ENCODE data around the gene SEL1L.
"Not testable (repeated sequence)": the region's sequence is repeated elsewhere in the genome, so short reads cannot be mapped to it uniquely, and the experiment has no call there.

Gene SEL1L

DNA sequence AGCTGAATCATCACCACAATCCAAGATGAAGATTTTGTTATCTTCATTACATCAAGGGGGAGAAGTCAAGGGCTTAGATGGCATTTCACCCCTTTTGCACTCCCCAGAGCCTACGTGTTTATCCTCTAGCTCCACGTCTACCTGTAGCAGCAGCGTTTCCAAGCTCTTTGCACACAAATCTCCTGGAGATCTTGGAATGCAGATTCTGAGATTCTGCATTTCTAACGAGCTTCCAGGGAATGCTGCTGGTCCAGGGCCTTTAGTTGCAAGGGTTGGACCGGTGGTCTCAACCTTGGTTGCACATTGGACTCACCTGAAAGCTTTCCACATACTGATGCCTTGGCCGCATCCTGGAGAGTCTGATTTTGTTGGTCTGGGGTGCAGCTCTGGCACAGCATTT is 84.1 kb downstream of the SEL1L start:
- no peak for DNase-seq (ENCODE audit: extremely low read depth in 1 of 2, low read depth in 1 of 2)

DNA sequence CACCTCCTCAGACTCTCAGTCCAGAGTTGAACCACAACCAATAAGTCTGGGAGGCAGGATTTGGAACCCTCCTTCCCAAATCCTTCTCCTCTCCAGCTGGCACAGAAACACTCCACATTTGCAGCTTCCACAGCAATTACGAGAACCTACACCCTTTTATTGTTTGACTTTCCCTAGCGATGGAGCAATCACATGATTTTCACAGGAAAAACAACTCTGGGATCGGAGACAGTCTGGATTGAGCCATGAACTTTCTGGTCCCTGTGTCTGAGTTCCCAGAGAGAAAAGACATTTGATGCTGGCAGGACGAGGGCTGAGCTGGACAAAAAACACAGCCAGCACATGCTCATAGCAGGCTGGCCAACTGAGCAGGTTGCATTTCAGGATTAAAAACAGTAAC is 84.5 kb downstream of the SEL1L start:
- DNase-seq (ENCODE audit: extremely low read depth in 1 of 2, low read depth in 1 of 2) = no peak

DNA sequence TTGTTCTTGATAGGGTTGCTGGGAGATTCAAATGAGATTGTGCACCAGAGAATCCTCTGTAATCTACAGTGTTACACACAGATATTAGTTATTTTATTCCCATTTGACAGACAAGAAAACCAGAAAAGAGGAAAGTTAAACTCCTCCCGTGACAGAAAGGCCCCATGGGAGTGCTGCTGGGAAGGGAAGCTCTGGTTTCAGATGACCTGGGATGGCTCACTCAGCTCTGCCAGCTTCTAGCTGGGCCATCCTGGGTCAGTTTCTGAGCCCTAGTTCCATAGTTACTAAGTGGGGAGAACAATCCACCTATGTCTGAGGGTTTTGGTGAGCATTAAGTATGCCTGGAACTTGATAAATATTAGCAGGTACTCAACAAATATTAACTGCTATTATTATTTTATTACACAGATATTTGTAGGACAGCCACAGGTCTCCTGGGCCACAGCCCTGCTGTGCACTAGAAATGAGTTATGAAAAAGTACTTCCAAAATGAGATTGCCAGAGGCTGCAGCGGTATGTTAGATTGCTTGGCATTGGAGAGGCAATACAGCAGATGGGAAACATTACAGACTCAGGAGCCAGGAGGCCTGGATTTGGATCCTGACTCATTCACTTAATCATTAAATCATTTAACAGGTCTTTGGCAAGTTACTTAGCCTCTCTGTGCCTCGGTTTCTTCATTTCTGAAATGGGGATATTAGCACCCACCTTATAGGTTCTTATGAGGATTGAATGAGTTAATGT is 86.5 kb downstream of the SEL1L start:
- no peak for DNase-seq (ENCODE audit: extremely low read depth in 1 of 2, low read depth in 1 of 2)

DNA sequence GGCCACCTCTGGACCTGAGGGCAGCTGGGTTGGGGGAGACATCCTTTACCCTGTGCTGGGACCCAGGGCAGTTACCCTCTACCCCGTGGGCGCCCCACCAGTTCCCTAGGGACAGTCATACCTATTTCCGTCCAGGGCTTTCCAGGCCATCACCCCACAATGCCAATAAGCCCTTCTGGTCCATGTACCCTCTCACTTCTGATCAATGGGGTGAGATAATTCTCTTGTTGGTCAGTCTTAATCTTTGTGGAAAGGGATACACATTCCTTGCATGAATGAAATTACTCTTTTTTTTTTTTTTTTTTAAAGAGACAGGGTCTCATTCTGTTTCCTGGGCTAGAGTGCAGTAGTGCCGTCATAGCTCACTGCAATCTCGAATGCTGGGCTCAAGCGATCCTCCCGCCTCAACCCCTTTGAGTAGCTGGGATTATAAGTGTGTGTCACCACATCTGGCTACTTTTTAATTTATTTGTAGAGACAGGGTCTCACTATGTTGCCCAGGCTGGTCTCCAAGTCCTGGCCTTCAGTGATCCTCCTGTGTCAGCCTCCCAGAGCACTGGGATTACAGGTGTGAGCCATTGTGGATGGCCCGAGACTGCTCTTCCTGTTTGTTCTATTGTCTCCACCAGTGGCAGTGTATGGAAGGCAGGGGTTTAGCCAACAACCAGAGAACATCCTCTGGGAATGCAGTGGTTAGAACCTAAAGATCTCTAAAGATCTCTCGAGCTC is 87.2 kb downstream of the SEL1L start:
- DNase-seq (ENCODE audit: extremely low read depth in 1 of 2, low read depth in 1 of 2) = no peak

DNA sequence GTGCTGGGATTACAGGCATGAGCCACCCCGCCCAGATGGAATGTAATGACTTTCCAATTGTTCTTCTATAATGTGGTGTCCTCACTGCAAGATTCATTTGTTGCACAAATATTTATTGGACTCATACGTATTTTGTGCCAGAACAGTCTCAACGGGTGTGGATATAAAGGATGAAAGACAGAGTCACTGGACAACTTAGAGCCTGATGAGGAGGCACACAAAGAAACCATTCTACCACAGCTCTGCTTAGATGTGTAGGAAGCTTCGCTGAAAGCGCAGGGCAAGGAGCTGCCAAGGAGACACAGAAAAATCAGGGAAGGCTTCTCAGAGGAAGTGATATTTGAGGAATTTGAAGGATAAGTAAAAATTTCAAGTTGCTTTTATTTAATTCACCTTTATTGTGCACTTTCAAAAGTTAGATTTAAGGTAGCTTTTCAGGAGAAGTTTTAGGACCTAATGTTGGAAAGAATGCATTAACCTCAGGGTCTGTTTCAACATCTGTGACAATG is 92.0 kb downstream of the SEL1L start:
- DNase-seq (ENCODE audit: extremely low read depth in 1 of 2, low read depth in 1 of 2) = no peak

DNA sequence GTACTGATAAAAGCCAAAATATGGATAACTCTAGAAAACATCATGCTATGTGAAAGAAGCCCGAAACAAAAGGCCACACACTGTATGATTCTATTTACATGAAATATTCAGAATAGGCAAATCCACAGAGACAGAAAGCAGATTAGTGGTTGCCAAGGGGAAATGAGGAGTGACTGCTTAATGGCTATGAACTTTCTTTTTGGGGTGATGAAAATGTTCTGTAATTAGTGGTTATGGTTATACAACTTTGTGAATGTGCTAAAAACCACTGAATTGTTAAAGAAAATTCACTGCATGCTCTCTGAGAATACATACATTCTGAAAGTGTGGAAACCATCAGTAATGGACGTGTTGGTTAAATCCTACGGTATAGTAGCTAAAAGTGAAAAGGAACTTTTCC is 93.6 kb downstream of the SEL1L start:
- no peak for DNase-seq (ENCODE audit: extremely low read depth in 1 of 2, low read depth in 1 of 2)

DNA sequence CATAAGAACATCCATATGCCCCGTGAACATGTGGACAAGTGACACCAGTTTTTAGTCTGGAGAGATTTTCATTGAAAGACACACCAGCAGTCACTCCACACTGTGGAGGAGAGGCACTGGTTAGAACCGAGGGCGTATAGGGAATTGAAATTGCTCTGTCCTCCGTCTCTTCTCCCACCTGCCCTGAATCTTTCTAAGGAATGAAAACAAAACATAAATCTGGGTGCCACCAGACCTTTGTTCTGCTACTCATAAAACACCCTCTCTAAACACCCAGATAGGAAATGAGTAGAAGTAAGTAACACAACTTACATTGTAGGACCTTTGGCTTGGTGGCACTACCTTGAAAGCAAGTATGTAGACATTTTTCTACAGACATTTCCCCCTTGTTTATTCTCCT is 96.4 kb downstream of the SEL1L start:
- no peak for DNase-seq (ENCODE audit: extremely low read depth in 1 of 2, low read depth in 1 of 2)

DNA sequence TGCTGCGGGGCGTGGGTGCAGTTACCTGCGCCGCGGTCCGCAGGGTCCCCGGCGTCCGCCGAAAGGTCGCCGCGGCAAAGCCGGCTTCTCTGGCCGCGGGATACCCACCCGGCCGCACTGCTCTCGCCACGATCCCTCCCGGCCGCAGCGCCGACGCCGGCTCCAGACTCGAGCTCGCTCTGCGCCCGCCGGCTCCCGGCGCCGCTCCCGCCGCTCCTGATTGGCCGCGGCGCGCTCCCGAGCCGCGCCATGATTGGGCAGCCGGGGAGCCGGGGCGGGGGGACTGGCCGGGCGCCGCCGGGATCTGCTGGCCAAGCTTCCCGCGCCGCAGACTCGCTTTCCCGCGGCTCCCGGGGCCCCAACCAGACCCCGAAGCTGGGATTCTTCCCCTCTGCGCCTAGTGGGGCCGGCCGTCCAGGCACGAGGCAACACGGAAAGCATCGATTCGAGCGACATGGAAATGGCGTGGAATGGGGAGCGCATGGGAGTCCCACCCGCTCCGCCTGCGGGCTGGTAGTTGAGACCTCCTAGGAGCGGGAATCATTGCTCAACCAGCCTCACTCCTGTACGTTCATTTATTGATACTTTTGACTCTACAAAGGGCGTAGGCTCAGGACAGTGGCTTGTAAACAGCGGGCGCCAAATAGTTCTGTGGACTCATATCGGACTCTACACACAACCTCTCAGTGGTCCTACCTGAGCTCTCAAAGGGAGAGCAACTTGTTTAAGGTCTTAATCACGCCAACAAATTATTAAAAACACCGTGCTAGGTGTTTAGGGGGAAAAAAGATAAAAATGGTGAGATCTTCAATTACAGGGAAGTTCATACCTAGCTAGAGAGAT is 97.1 kb downstream of the SEL1L start:
- DNase-seq (ENCODE audit: extremely low read depth in 1 of 2, low read depth in 1 of 2) = no peak

DNA sequence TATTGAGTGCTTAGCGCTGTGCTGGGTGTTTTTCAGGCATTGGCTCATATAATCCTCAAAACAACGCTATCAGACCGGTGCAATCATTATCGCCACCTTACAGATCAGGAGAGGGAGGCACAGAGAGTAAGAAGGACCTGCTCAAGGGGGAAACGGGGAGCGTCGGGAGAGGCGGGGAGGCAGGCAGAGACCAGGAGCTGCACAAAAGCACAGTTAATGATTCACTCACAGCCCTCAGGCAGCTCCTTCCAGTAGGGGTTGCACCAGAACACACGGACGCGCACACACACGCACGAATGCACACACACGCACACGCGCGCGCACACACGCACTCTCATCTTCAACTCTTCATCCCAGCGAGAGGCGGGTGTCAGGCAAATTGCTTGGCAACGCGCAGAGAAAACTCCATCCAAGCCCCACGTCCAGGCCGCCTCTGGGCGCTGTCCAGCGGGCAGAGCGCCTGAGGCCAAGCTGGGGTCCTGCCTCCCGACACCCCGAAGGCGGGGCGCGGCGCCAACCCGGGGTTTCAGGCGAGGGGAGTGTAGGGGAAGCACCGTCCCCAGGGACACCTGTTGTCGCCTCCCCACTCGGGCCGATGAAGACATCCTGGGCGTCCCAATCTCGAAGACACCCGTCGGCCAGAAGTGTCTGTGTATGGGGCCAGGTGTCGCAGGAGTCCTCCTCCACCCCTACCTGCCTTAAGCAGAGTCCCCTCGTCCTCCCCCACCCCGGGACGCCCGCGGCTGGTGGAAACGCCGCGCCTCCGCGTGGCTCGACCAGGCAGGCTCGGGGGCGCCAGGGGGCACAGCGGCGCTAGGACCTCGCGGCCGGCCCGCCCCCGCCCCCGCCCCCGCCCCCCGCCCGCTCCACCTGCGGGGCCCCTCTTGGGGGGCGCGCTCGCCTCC is 98.0 kb downstream of the SEL1L start:
- DNase-seq (ENCODE audit: extremely low read depth in 1 of 2, low read depth in 1 of 2) = no peak

DNA sequence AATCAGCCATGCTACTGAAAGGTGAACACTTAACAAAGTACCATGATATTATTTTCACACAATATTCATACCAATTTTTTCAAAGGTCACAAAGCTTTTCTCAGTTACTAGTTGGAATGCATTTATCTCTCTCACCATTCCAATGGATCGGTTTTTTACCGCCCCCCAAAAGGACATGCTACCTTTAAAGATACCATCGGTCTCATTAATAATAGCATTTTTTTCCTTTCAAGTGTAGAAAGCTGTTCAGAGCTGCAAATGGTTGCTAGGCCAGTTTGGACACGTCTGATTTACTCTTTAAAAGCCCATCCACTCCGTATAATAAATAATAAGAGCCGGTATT is 98.6 kb downstream of the SEL1L start:
- DNase-seq (ENCODE audit: extremely low read depth in 1 of 2, low read depth in 1 of 2) = no peak

DNA sequence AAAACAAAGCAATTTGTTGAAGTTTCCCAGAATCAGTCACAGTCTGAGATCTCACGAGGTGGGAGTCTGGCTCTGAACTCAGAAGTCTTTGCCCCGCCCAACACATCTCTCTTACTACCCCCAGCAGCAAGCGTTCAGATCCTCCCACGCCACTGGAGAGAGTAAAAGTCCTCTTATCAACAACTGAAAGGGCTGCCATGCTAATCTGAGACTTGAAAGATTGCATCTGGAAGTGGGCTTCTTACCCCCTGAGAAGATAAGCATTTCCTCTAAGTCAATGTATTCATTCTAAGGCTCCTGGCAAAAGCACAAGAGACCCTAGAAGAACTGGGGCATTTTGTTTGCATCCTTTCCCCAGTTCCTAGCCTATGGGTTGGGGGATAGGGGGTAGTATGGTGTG is 99.4 kb downstream of the SEL1L start:
- DNase-seq (ENCODE audit: extremely low read depth in 1 of 2, low read depth in 1 of 2) = no peak

DNA sequence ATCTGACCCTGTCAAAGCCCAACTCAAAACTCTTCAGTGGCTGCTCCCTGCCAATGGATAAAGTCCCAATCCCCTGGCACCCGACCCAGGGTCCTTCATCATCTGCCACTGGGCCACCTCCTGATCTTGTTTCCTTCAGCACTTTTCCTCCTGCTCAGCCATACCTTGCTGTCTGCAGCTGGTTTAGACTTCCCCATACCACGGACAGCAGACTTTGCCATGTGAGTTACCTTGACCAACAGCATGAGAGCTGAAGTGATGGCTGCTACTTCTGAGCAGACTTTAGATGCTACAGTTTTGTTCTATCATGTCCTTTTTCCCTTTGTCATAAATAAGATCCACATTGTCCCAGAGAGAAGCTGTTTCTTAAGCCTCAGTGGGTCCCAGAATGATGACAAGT is 100.3 kb downstream of the SEL1L start:
- DNase-seq (ENCODE audit: extremely low read depth in 1 of 2, low read depth in 1 of 2) = no peak

DNA sequence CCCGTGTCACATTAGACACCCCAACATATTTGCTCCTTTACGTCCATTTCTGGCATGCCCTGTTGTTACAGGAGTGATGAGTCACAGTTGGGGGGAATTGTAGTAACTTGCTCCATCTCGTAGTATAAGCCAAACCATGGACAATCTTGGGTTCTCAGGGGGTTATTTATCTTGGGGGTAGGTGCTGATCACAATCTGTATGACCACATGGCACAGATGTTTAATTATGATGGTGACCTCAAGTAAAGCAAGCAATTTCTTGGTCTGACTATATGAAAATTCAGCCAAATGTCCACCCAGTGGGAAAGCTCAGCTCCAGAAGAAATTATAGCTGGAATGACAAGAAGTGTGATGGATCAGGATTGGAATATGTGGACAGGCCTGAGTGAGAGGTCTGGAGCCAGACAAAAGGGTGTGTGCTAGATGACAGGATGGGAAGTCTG is 101.4 kb downstream of the SEL1L start:
- DNase-seq (ENCODE audit: extremely low read depth in 1 of 2, low read depth in 1 of 2) = no peak

DNA sequence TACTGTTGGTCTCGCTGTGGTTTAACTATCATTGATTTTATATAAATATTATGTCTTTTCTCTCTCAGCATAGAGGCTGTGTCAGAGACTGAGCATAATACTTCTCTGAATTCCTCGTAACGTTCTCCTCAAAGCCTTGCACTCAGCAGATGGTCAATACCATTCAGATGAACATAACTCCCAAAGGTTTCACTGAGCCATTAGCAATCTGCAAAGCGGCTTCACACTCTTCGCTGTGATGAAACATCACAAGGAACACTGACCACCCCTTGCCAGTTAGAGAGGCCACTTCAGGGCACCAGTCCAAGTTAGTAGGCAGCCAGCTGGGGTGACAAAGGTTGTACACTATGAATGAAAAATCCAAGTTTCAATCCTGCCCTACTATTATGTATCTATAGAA is 103.4 kb downstream of the SEL1L start:
- no peak for DNase-seq (ENCODE audit: extremely low read depth in 1 of 2, low read depth in 1 of 2)

DNA sequence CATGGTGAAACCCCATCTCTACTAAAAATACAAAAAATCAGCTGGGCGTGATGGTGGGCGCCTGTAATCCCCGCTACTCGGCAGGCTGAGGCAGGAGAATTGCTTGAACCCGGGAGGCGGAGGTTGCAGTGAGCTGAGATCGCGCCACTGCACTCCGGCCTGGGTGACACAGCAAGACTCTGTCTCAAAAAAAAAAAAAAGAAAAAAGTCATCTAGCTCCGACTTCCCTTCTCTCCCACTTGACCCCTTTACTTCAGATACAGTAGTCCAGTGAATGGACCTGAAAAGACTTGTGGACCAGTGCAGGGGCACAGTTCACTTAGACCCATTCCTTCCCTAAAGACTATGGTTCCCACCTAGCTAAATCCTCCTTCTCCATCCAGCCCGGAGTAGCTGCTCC is 103.9 kb downstream of the SEL1L start:
- not testable (repeated sequence) for DNase-seq (ENCODE audit: extremely low read depth in 1 of 2, low read depth in 1 of 2)

DNA sequence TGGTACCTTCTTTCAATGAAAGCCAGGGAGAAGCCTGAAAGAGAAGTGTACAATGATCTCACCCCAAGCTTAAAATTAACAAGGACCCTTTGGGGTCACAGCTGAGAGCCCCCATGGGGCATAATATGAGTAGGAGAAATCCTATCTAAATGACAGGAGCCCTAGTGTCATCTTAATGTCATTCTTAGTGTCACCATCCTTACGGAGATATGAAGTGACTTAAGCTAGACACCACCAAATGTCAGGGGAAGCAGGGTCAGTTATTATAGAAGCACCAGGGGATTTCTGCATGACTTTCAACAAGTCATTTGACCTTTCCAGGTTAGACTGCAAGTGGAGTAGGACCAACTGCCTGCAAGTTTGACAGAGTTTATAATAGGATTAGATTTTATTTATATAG is 104.6 kb downstream of the SEL1L start:
- no peak for DNase-seq (ENCODE audit: extremely low read depth in 1 of 2, low read depth in 1 of 2)

DNA sequence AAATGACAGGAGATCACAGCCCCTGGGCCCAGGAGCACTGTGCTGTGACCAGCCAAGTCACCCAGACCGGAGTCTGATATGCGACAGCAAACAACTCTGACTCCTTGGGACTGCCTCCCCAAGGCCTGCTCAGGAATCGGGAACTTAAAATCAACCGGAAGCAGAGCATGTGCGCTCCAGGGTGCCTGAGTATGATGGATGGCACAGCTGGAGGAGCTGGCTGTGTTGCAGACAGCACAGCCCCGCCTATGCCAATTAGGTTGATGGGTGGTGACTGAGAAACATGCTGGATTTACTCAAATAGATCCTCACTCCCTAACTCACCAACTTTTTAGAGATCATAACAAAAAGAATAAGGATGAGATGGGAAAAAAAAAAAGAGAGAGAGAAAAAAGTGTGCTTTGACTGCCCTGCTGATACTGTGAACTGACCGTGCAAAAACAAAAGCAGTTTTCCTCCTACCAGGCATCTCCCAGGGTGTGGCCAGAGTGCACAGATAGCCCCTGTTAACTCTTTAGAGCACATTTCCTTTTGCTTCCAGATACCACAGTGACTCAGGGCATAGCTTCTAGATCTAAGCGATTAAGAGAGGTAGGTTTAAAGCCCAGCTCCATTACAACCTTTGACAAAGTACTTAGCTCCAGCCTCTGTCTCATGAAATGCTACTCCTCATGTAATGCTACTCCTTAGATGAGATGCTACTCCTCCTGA is 106.2 kb downstream of the SEL1L start:
- DNase-seq (ENCODE audit: extremely low read depth in 1 of 2, low read depth in 1 of 2) = no peak

DNA sequence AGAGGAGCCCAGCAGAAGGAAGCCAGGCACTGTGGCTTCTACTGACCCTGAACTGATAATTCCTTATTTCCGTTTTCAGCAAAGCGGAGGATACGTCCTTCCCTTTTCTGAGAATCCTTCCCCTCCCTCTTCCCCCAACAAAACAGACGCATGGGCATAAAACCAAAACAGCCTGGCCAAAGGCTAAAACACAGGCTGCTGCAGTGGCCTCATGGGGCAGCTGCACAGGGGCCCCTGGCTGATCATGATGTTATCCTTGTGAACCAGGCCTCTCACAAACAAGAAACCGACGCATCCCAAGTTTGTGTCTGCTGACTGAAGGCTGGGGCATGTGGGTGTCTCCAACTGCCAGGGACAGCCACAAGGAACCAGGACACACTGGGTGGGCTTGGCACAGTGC is 110.1 kb downstream of the SEL1L start:
- no peak for DNase-seq (ENCODE audit: extremely low read depth in 1 of 2, low read depth in 1 of 2)

Measured in stimulated activated CD8-positive, alpha-beta memory T cell treated with anti-CD3 and anti-CD28 coated beads, Interleukin-7, amount 100 ng/mL, for 48 hours (primary cell).